Upper lobe of left lung (tissue), 4 donors: ENCODE measurements around the gene TMEM255A.

ENCODE experiments used
- POLR2A ChIP-seq, 4 donors: fragments of 450-650 bp; IDR thresholded peaks; one replicate each; pipeline ENCODE4 v1.5.1; 2016 to 2017; ENCODE audit warnings: antibody characterized with exemption in 4 of 4, mild to moderate bottlenecking in 2 of 4
- POLR2AphosphoS5 ChIP-seq, 2 donors: sonication (generic); formaldehyde crosslinking; IDR thresholded peaks; one replicate each; pipeline ENCODE4 v1.5.1; 2017; ENCODE audit warnings: antibody characterized with exemption in 2 of 2
- TF ChIP-seq, protein P1 (sequence below), 6 experiments: fragments of 450-650 bp in 4 of 6; fragments of 200-600 bp in 2 of 6; sonication (generic) in 2 of 6; IDR thresholded peaks; one replicate each; pipeline ENCODE4 v1.5.1; 2016 to 2019; ENCODE audit warnings: antibody characterized with exemption in 6 of 6

DNA sequence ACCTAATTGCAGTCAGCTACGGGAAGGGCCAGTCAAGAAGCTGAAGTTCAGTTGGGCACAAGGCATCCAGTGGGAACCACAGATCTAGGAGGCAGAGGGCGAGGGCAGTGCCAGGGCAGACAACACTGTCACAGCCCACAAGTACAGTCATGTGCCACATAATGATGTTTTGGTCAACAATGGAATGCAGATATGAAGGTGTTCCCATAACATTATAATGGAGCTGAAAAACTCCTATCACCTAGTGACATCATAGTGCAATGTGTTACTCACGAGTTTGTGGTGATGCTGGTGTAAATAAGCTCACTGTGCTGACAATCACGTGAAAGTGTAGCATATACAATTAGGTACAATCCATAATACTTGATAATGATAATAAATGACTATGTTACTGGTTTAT, 4.5 kb upstream of the TMEM255A start:
- no peak for TF ChIP-seq POLR2A (IDR thresholded peaks at IDR 0.05)
- TF ChIP-seq POLR2AphosphoS5 (IDR thresholded peaks at IDR 0.05): no peak
- TF ChIP-seq, protein P1, sequence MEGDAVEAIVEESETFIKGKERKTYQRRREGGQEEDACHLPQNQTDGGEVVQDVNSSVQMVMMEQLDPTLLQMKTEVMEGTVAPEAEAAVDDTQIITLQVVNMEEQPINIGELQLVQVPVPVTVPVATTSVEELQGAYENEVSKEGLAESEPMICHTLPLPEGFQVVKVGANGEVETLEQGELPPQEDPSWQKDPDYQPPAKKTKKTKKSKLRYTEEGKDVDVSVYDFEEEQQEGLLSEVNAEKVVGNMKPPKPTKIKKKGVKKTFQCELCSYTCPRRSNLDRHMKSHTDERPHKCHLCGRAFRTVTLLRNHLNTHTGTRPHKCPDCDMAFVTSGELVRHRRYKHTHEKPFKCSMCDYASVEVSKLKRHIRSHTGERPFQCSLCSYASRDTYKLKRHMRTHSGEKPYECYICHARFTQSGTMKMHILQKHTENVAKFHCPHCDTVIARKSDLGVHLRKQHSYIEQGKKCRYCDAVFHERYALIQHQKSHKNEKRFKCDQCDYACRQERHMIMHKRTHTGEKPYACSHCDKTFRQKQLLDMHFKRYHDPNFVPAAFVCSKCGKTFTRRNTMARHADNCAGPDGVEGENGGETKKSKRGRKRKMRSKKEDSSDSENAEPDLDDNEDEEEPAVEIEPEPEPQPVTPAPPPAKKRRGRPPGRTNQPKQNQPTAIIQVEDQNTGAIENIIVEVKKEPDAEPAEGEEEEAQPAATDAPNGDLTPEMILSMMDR (IDR thresholded peaks at IDR 0.05): no peak
